ENCODE data around the gene NADK2. TPM values are rescaled to one million over a fixed set of nuclear protein-coding genes. Genes with fewer than 3 reads are reported as not detected.

Gene NADK2
- total RNA-seq, 8 experiments from 2014 or later: 9.9 to 65.4 (median 35.8) TPM

DNA sequence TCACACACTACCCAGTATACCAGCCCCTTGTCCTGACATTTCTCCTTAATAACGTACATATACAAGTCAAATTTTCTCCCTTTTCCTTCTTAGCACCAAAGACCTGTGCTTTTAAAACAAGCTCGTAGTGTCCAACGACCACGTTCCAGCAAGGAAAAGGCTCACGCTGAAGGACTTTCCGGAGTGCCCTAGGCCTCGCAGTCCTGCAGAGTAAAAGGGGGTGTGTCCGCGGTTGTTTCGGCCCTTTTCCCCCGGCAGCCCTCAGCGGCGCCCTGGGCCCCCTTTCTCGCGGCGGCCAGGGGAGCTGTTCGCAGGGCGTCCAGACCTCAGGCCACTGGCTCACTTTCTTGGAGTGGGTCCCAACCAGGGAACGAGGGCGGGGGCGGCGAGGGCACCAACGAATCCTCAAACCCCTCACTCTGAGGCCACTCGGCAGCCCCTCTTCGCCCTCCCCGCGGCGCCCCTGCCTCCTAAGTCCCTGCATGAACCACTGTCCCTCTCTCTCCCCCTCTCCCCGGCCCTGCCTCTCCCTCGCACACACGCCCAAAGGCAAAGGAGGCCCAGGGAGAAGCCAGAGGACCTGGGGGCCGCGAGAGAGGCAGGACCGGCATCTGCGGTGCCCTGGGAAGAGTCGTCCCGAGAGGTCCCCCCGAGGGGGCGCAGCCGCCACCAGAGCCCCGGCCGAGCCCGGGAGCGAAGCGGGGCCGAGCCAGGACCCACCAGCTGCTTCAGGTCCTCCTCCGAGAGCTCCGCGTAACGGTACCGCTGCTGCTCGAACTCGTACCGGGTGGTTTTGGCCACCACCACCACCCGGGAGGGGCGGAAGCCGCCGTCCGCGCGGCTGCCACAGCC lies 720 bp downstream of the NADK2 start:
- in situ Hi-C loops (cut with MboI; ENCODE audit: low pct_unique_long_range_greater_than_20kb in 2 of 9, low sequenced_read_pairs in 9 of 9, unreplicated experiment in 9 of 9): loop anchor here in 1 of 9 experiments (10.0 kb wide), 1 partner anchor 64 kb away; the partner anchor contains the start of gene RANBP3L
- Histone ChIP-seq H3K4me3 (peak overlapping the region; percentile 41 to 74 (median 56)), H3K27ac (peak overlapping the region; percentile 76 to 95), H3K4me1 (replicated peaks in 1 of 2) (peaks cover 15 to 27% of the 10 kb centered on the region in 2 donors)
- ATAC-seq (replicated peaks in 6 of 8): peak; percentile 14 to 38 (median 30)
- 0 to 10% (median 2%) methylated on average over 1 to 10 of the region's 61 CpGs; no CpG with 5 or more reads in 2 of the 10 experiments for WGBS, 10 experiments

DNA sequence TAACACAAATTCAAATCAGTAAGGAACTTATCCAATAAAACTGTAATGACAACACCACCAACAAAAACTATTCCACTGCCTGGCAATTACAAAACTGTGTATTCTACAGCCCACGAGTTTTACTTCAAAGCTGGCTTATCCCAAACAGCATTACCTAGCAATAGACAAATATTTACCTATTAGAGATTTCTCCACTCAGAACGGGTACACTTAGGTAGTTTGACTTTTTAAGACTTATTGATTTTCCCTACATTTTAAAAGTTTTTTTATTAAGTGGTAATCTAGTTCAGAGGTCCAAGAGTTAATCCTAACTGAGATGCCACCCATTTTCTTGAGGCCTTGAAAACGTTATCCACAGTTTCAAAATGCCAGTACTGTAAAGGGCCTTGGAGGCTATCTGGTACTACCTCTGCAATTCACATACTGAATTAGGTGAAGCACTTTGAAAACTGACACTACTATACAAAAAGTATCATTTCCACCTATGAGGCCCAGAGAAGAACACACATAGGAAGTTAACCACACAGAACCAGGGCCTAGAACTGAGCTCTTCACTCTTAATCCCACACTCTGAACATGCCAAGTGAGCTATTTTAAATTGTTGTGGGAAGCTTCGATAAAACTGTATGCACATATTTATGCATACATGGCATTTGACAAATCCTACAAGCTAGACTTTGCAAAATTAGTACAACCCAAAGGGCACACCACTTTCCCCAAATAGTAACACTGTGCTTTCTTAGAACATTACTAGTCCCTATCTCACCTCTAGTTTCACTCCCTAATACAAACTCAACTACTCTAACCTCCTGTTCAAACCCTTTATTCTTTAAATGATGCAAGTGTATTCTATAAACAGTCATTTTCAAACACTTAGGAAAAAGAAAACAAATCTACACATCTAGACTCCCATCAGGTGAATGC lies 2.1 kb downstream of the NADK2 start:
- Histone ChIP-seq H3K4me1 (replicated peaks in 1 of 2) (peaks cover 15 to 27% of the 10 kb centered on the region in 2 donors), H3K27ac (peak overlapping the region; percentile 12 to 60), H3K4me3 (peak overlapping the region; percentile 41 to 74 (median 56))
- in situ Hi-C loops (cut with MboI; ENCODE audit: low pct_unique_long_range_greater_than_20kb in 2 of 9, low sequenced_read_pairs in 9 of 9, unreplicated experiment in 9 of 9): loop anchor here in 1 of 9 experiments (10.0 kb wide), 1 partner anchor 65 kb away; the partner anchor contains the start of gene RANBP3L
- ATAC-seq (replicated peaks in 6 of 8): no peak
- 0 to 86% (median 41%) methylated on average over 1 to 4 of the region's 4 CpGs for WGBS, 10 experiments

DNA sequence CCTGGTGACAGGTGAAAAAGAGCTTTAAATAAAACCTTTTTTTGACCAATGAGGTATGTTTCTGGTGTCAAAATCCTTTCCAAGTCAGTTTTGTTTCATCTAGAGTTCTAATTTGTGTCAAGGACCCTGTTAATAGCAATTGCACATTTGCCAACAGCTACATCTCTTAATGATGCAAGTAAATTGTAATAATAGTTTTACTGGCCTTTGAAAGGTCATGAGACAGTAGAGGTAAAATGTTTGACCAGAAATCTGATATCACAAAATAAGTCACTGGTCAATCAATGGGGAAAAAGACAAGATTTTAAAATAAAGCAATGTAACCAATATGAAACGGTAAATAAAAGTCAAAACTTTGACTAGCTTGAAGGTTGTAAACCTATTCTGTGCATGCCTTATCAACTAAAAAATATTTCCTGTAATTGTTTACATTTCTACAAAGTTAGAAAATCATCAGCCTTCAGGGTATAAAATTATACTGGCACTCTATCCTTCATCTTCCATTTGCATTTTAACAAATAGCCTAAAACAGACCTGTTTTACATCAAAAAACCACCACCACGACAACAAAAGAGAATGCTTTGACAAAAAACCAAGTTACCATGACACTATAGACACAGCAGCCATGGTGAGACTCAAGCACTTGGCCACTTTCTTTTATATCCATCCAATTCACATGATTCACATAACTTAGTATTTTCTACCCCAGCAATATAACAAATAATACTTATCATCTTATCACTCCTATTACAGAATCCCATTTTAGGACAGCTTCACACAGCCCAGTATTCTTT lies 3.0 kb downstream of the NADK2 start:
- Histone ChIP-seq H3K27ac (peak overlapping the region; percentile 12 to 60), H3K4me3 (peak overlapping the region; percentile 2 to 74 (median 54)), H3K4me1 (replicated peaks in 1 of 2) (peaks cover 15 to 27% of the 10 kb centered on the region in 2 donors)
- in situ Hi-C loops (cut with MboI; ENCODE audit: low pct_unique_long_range_greater_than_20kb in 2 of 9, low sequenced_read_pairs in 9 of 9, unreplicated experiment in 9 of 9): no loop called here
- WGBS, 10 experiments: 0 to 100% (median 46%) methylated on average over 1 to 2 of the region's 2 CpGs; no CpG with 5 or more reads in 1 of the 10 experiments
- peak in 1 of 8 experiments; percentile 0 for ATAC-seq (replicated peaks in 6 of 8)

DNA sequence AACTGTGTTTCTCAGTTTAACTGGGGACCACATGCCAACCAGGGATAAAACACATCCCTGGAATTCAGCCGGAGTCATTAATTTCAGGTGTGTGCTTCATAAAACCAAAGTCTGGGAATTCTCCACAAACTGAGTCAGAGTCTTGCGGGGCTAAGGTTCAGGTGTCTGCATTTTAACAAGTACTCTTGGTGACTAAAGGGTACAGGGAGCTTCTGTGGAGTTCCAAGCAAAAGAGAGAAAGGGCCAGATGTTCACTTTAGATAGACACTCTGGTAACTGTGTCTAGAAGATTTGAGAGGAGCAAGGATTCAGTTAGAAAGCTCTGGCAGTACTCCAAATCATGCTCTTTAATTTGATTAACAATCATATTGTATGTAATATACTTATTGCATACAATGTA lies 4.0 kb downstream of the NADK2 start:
- no peak for ATAC-seq (replicated peaks in 6 of 8)
- Histone ChIP-seq H3K4me1 (replicated peaks in 1 of 2) (peaks cover 15 to 23% of the 10 kb centered on the region in 2 donors), H3K4me3 (no peak overlapping the region), H3K27ac (no peak overlapping the region)
- WGBS, 10 experiments: 100% methylated on average over 1 to 2 of the region's 2 CpGs; no CpG with 5 or more reads in 5 of the 10 experiments
- in situ Hi-C loops (cut with MboI; ENCODE audit: low pct_unique_long_range_greater_than_20kb in 2 of 9, low sequenced_read_pairs in 9 of 9, unreplicated experiment in 9 of 9): no loop called here

DNA sequence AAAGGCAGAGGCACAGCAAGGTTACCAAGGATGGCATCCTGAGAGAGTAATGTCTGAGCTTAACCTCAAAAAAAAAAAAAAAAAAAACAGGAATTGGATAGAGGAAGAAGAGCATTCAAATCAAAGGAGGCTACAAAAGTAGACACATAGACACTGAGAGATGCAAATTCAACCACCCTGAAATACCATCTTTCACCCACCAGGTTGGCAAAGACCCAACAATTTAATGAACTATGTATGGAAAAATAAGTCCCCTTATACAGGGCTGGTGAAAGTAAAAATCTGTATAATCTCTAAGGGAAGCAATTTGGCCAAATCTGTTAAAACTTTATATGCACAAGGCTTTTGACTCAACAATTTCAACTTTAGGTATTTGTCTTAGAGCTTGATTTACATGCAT lies 4.9 kb downstream of the NADK2 start:
- ATAC-seq (replicated peaks in 6 of 8): no peak
- H3K4me1 ChIP-seq (replicated peaks in 1 of 2): peaks cover 10 to 18% of the 10 kb centered on the region in 2 donors
- in situ Hi-C loops (cut with MboI; ENCODE audit: low pct_unique_long_range_greater_than_20kb in 2 of 9, low sequenced_read_pairs in 9 of 9, unreplicated experiment in 9 of 9): no loop called here
- no peak overlapping the region for H3K4me3 ChIP-seq
- H3K27ac ChIP-seq: no peak overlapping the region

DNA sequence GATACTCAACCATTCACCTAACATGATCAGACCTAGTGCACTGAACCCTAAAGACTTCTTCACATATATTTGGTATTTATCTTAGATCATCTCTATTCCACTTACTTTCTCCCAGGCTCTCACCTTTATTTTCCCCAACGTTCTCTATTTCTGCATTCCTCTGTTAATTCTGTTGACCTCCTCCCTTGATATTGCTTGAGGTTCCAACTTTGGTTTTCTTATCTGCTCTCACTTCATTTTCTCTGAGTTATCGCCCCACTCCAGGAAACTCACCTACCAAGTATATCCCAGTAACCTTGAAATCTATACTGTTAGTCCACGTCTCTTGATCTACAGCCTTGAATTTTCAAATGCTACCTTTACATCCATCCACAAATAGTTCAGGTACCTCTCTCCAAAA lies 9.2 kb downstream of the NADK2 start:
- in situ Hi-C loops (cut with MboI; ENCODE audit: low pct_unique_long_range_greater_than_20kb in 2 of 9, low sequenced_read_pairs in 9 of 9, unreplicated experiment in 9 of 9): no loop called here
- peaks cover 0 to under 1% of the 10 kb centered on the region in 2 donors for H3K4me1 ChIP-seq (replicated peaks in 1 of 2)

DNA sequence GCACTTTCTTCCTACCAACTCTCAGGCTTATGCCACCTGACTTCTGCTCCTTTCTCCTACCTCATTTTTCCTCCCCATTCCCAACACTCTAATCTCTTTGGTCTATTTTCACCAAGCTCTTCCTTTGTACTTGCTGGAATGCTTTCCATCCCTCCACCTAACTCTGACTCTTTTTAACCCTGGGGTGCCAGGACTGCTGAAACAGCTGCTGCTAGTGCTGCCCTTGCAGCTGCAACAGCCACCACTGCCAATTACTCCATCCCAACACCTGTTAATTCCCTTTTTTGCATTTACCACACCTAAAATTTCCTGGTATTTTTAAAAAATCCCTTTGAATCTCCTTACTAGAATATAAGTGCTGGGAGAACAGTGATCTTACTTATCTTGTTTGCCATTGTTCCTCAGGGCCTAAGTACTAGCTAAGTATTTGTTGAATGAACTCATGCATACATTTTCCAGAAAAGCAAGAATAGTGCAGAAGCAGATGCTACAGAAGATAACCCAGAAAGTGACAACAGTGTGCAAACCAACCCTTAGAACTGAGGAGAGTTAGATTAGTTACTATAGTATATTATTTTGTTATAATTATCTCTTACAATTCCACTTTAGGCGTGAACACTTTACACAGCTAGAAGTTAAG lies 11.5 kb downstream of the NADK2 start:
- no peak overlapping the region for H3K4me3 ChIP-seq
- WGBS, 10 experiments: 78 to 100% (median 89%) methylated on average over 1 of the region's 1 CpG; no CpG with 5 or more reads in 4 of the 10 experiments
- in situ Hi-C loops (cut with MboI; ENCODE audit: low pct_unique_long_range_greater_than_20kb in 2 of 9, low sequenced_read_pairs in 9 of 9, unreplicated experiment in 9 of 9): no loop called here
- no peak for ATAC-seq (replicated peaks in 6 of 8)
- H3K27ac ChIP-seq: no peak overlapping the region
- H3K4me1 ChIP-seq (replicated peaks in 1 of 2): no peaks in the 10 kb centered on the region

More for the DNA sequence above, 9.2 kb downstream of the NADK2 start:
- WGBS, 10 experiments: 67 to 100% (median 90%) methylated on average over 1 to 3 of the region's 3 CpGs; no CpG with 5 or more reads in 1 of the 10 experiments
- no peak for ATAC-seq (replicated peaks in 6 of 8)
- Histone ChIP-seq H3K27ac (no peak overlapping the region), H3K4me3 (no peak overlapping the region)

DNA sequence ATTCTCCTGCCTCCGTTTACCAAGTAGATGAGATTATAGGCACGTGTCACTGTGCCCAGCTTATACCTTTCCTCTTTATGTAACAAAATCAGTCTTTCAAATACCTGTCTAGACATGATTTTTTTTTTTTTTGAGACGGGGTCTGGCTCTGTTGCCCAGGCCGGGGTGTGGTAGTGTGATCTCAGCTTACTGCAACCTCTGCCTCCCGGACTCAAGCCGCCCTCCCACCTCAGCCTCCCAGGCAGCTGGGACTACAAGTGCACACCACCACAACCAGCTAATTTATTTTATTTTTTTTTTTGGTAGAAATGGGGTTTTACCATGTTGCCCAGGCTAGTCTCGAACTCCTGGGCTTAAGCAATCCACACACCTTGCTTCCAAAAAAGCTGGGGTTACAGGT lies 13.2 kb downstream of the NADK2 start:
- Histone ChIP-seq H3K4me1 (replicated peaks in 1 of 2) (no peaks in the 10 kb centered on the region), H3K27ac (no peak overlapping the region), H3K4me3 (no peak overlapping the region)
- in situ Hi-C loops (cut with MboI; ENCODE audit: low pct_unique_long_range_greater_than_20kb in 2 of 9, low sequenced_read_pairs in 9 of 9, unreplicated experiment in 9 of 9): no loop called here
- ATAC-seq (replicated peaks in 6 of 8): no peak
- WGBS, 10 experiments: 57 to 100% (median 100%) methylated on average over 1 to 6 of the region's 7 CpGs

DNA sequence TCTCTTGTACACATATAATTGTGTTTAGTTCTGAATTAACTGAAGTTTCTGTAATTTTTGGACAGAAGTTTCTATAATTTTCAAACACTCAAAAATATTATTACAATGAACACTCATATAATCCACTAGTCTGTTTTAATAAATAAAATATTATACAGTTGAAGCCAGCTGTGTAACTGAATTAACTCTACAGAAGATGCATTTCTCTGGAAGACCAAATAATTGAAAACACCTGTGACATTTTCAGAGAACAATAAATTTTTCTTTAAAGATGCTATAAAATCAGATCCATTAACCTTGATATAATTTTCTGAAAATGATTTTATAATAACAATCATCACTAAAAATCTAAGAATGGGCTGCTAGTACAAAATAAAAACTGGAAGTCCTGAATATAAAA lies 14.7 kb downstream of the NADK2 start:
- ATAC-seq (replicated peaks in 6 of 8): no peak

DNA sequence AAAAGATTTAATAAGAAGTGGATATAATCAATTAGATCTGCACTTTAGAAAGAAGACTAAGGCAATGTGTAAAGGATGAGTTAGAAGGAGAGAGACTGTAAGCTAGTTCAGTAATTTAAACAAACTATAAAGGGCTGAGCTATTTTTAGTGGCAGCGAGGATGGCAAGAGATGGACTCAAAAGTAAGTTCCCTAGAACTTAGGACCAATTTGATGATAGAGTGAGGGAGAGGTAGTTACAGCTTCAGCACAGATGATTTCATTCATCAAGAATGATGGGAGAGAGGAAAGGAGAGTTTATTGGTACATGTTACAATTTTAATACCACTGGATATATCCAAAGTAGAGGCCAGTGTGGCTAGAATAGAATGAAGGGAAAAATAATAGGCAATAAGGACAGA lies 19.1 kb downstream of the NADK2 start:
- in situ Hi-C loops (cut with MboI; ENCODE audit: low pct_unique_long_range_greater_than_20kb in 2 of 9, low sequenced_read_pairs in 9 of 9, unreplicated experiment in 9 of 9): no loop called here
- Histone ChIP-seq H3K4me3 (no peak overlapping the region), H3K27ac (no peak overlapping the region), H3K4me1 (replicated peaks in 1 of 2) (no peaks in the 10 kb centered on the region)
- no peak for ATAC-seq (replicated peaks in 6 of 8)
- 89 to 100% (median 100%) methylated on average over 1 of the region's 1 CpG; no CpG with 5 or more reads in 1 of the 10 experiments for WGBS, 10 experiments

More for the DNA sequence above, 14.7 kb downstream of the NADK2 start:
- in situ Hi-C loops (cut with MboI; ENCODE audit: low pct_unique_long_range_greater_than_20kb in 2 of 9, low sequenced_read_pairs in 9 of 9, unreplicated experiment in 9 of 9): no loop called here
- H3K27ac ChIP-seq: no peak overlapping the region
- H3K4me3 ChIP-seq: no peak overlapping the region
- H3K4me1 ChIP-seq (replicated peaks in 1 of 2): no peaks in the 10 kb centered on the region

DNA sequence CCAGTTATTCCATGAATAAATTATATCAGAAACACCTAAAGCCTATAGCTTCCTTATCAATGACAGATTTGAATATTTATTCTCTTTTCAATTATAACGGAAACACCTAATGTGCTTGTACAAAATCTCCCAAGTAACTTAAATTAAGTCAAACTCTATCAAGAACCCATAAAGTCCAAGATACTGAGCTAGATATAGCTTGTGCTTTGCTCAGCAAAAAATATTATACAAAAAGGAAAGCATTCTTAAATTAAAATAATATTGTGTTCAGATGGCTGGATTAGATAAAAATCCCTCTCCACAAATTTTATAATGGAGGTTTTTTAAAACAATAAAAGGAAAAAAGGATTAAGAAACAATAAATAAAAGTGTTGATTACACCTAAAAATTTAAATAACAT lies 23.7 kb downstream of the NADK2 start:
- Histone ChIP-seq H3K27ac (no peak overlapping the region), H3K4me3 (no peak overlapping the region), H3K4me1 (replicated peaks in 1 of 2) (no peaks in the 10 kb centered on the region)
- WGBS, 10 experiments: 86 to 100% (median 100%) methylated on average over 1 of the region's 1 CpG
- ATAC-seq (replicated peaks in 6 of 8): no peak
- in situ Hi-C loops (cut with MboI; ENCODE audit: low pct_unique_long_range_greater_than_20kb in 2 of 9, low sequenced_read_pairs in 9 of 9, unreplicated experiment in 9 of 9): no loop called here

DNA sequence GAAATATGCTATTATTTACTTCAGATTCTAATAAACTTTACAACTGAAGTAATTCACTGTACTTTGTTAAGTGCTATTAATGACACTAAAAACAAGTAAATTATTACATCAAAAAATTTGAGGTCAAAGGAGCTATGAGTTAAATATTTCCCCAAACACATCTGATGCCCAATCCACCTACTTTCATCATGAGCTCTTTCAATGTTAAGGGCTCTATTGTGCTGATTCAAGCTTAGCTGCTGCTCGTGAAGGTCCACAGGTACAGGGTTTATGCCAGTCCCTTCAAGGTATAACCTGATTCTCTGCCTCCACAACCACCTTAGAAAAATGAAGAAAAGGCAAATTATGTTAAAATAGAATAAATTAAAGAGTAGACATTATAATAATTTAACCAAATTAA lies 24.2 kb downstream of the NADK2 start:
- ATAC-seq (replicated peaks in 6 of 8): no peak
- no peak overlapping the region for H3K4me3 ChIP-seq
- H3K4me1 ChIP-seq (replicated peaks in 1 of 2): no peaks in the 10 kb centered on the region
- no peak overlapping the region for H3K27ac ChIP-seq
- WGBS, 10 experiments: 44 to 100% (median 88%) methylated on average over 1 of the region's 1 CpG; no CpG with 5 or more reads in 2 of the 10 experiments
- in situ Hi-C loops (cut with MboI; ENCODE audit: low pct_unique_long_range_greater_than_20kb in 2 of 9, low sequenced_read_pairs in 9 of 9, unreplicated experiment in 9 of 9): no loop called here
